Stimulated activated CD4-positive, alpha-beta T cell treated with anti-CD3 and anti-CD28 coated beads, Interleukin-2, amount 100 ng/mL, for 24 hours (primary cell): ENCODE data around the gene METTL25.
A peak's percentile ranks its signal among the peaks of the same experiment; 100 is the strongest.
"Not testable (repeated sequence)": the region's sequence is repeated elsewhere in the genome, so short reads cannot be mapped to it uniquely, and the experiment has no call there.

Experiments used
- DNase-seq, 2 donors: peaks; one replicate each; pipeline ENCODE4 v3.0.0-alpha.2; 2020

METTL25 gene, protein sequence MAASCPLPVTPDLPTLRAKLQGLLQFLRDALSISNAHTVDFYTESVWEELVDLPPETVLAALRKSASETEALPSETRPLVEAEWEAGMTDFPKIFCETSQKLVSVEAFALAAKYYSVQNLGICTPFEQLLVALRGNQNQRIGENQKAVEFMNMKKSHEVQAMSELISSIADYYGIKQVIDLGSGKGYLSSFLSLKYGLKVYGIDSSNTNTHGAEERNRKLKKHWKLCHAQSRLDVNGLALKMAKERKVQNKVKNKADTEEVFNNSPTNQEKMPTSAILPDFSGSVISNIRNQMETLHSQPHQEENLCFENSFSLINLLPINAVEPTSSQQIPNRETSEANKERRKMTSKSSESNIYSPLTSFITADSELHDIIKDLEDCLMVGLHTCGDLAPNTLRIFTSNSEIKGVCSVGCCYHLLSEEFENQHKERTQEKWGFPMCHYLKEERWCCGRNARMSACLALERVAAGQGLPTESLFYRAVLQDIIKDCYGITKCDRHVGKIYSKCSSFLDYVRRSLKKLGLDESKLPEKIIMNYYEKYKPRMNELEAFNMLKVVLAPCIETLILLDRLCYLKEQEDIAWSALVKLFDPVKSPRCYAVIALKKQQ

DNA sequence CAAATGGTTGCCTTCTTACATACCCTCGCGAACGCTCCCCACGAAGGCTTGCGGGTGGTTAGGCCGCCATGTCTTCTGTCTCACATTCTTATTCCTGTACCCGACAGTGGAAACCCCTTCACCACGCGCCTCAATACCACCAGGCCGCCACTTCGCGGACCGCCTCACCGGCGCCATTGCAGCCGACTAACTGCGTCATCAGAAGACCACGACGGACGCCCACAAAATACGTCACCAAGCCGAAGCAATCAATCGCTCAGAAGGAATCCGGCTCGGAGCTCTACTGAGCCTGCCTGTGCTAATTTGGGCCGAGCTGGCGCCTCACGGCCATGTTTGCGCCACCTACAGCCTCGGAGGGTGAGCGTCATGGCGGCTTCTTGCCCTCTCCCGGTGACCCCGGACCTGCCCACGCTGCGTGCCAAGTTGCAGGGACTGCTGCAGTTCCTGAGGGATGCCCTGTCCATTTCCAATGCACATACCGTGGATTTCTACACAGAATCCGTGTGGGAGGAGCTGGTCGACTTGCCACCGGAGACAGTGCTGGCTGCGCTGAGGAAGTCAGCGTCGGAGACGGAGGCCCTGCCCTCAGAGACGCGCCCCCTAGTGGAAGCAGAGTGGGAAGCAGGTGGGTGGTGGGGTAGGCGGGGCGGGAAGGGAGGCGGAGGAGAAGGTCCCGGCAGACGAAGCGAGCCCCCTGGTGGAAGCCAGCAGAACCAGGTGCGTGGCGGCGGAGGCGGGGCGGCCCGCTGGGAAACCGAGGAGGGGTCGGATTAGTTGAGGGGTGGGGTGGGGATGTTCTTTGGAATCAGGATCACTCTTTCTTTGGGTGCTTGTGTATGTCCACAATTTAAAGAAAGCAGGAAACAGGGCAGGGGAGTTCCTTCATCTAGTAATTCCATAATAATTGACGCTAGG is at the start of gene METTL25, which contains the start of gene CCDC59:
TSS of gene METTL25 (plus strand) at position 330 of the 915 bp plus-strand sequence. CDS start at position 367, 37 bp downstream.
TSS of gene CCDC59 (minus strand) at position 188 of the 915 bp plus-strand sequence. CDS start at position 177, 11 bp downstream.
- peak; percentile 96 to 99 for DNase-seq

DNA sequence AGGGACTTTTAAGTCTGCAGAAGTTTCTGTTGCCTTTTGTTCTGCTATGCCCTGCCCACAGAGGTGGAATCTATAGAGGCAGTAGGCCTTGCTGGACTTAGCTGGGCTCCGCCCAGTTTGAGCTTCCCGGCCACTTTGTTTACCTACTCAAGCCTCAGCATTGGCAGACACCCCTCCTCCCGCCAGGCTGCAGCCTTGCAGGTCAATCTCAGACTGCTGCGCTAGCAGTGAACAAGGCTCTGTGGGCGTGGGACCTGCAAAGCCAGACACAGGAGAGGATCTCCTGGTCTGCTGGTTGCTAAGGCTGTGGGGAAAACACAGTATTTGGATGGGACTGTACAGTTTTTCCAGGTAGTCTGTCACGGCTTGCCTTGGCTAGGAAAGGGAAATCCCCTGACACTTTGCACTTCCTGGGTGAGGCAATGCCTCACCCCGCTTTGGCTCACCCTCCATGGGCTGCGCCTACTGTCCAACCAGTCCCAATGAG is 43.9 kb upstream of the METTL25 start:
- no peak for DNase-seq

DNA sequence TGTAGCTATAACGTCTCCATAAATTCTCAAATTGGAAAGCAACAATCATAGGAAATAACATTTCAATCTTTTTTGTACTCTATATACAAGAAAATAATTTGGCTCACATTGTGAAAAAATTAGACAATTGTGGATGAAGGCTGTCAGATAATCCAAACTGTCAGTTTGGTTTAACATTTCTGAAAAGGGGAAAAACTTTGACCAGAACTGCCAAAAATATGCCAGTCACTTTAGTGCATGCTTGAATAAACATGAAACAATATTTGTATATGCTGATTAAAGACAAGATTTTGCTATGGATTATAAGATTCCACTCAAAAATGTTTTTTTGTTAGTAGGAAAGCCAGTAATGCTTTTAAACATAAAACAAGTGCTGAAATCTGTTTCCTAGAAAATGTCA is 39.1 kb upstream of the METTL25 start:
- no peak for DNase-seq

DNA sequence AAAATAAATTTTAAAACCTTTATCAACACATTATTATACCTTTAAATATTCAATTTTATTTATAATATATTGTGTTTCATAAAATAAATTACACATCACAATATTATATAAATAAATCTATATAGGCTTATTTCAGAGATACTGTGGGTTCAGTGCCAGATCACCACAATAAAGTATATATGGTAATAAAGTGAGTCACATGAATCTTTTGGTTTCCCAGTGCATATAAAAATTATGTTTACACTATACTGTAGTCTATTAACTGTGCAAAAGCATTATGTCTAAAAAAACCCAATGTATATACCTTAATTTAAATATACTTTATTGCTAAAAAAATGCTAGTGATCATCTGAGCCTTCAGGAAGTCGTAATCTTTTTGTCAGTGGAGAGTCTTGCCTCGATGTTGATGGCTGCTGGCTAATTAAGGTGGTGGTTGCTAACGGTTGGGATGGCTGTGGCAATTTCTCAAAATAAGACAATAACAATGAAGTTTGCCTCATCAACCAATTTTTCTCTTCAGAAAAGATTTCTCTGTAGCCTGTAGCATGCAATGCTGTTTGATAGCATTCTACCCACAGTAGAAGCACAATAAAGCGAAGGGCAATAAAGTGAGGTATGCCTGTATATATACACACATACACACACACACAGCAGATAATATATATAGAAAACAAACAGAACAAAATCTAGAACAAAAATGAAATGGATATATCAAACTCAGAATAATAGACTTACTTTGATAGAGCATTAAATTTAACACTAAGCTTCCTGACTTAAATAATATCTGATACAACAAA is 32.6 kb upstream of the METTL25 start:
- DNase-seq = no peak

DNA sequence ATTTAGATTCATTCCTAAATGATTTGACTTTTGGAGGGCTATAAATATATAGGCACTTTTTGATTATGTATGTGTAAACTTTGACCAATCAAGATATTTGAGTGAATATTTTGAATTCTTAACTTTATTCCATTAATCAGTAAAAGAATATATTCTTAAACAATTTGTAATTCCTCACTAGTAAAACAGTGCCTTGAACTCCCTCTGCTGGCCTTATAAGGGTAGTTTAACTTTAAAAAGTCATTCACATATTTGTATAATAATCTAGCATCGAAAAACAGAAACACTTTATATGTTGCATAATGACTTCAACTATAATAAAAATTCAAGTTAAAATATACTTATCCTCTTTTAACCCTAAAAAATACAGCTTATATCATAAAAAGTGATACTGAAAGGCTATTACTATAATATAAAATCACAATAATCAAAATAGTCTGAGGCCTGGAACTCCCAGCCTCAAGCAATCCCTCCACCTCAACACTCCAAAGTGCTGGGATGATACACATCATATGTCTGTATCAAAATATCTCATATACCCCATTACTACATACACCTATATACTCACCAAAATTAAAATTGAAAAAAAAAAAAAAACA is 31.3 kb upstream of the METTL25 start:
- no peak for DNase-seq

DNA sequence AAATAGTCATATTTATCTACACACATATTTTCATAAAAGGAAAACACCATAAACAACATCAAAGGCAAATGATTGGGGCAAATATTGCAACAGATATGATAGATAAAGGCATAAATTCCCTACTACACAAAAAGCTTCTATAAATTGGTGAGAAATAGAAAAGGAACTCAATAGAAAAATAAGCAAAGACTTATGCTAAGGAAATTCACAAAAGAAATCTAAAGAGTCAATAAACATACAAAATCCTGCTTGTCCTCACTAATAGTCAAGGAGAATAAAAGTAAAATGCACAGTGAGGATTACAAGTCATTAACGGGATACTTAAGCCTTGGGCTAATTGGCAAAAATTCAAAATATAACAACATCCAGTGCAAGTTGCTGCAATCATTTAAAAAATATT is 30.5 kb upstream of the METTL25 start:
- no peak for DNase-seq

DNA sequence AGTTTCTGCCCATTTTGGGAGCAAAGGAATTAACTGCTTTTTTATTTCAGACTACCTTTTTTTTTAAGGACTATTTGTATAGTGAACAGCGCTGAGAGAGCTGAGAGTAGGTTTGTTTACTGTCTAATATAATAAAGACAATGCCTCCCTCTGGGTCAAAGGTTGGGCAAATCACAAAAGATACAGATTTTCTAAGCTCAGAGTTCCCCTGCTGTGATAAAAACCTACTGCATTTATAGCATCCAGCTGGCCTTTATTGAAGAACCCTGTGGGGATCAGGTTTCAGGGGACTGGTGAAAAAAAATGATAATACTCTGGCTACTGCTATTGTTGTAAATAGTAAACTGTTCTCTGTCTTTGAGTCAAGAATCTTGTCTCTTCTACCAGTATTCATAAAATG is 28.8 kb upstream of the METTL25 start:
- DNase-seq = no peak

DNA sequence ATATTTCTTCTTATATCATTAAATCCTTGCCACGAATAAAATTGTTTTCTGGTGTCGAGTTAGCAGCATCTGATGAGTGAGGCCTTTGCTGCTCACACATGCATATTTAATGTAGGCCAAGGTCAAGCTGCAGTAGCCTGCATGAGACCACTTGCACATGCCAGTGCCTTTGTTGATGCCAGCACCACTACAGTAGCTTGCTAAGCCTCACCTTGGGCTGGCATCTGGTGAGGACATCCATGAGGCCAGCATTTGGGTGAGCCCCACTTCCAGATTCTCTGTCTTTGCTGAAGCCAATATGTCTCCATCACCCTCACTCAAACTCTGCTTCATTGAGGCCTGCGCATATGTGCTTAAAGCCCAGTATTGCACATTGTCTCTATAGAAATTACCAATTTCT is 8.2 kb upstream of the METTL25 start:
- DNase-seq = no peak

DNA sequence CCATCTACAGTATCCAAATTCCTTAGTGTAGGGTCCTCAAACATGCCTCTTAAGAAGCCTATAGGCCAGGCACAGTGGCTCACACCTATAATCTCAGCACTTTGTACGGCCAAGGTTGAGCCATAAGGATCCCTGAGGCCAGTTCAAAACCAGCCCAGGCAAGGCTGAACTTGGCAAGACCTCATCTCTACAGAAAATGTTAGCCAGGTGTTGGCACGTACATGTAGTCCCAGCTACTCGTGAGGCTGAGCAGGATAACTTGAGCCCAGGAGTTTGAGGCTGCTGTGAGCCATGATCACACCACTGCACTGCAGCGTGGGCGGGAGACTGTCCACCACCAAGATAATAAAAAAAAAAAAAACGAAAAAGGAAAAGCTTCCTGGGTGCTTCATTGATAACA is 6.9 kb upstream of the METTL25 start:
- no peak for DNase-seq

DNA sequence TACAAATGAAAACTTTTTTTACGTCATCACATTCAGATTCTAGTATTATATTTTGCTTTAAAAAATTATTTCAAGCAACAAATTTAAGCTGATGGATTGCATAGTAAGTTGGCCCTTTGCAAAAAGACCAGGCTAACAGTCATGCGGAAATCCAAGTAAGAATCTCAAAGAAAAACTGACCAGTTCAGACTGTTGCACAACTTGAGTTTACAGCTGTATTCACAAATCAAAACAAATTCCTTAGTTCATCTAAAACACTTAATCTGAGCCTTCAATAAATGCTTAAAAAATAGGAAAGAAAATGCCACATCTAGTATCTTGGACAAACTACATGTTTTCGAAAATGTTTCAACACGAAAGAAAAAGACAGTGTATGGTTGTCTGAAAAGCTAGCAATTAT is 989 bp upstream of the METTL25 start:
- no peak for DNase-seq

DNA sequence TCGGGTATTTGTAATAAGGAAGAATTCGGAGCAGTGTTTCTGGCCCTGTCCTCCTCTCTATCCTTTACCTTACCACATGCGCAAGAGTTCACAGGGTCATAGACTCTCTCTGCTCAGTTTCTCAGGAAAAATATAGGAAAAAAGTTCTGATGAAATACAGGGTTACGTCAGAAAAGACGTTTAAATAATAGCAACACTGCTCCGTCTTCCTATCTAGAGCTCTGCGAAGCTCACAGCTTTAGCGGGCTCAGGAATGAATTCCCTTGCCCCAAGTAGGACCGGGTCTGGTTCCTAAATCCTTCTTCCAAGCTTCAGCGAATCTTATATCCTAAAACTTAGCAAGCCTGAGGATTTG is 507 bp upstream of the METTL25 start:
- no peak for DNase-seq

DNA sequence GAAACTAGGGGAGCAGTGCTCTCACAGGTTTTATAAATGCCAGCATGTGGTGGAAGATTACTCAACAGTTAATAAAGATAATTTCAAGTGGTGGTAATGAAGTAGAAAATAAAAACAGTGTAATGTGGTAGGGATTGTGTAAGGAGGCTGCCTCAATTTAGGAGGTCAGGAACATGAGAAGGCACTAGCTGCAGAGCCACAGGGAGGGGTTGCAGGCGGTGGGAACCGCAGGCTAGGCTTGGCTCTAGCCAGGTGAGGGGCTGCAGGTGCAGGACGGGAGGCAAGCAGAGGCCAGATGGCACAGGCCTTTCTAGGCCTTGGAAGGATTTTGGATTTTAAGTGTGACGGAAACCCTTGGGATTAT is 768 bp downstream of the METTL25 start:
- DNase-seq = no peak

DNA sequence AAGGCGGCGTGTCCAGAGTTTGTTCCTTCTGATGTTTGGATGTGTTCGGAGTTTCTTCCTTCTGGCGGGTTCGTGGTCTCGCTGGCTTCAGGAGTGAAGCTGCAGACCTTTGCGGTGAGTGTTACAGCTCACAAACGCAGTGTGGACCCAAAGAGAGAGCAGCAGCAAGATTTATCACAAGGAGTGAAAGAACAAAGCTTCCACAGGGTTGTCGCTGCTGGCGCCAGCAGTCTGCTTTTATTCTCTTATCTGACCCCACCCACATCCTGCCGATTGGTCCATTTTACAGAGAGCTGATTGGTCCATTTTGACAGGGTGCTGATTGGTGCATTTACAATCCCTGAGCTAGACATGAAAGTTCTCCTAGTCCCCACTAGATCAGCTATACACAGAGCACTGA is 2.5 kb downstream of the METTL25 start:
- not testable (repeated sequence) for DNase-seq

DNA sequence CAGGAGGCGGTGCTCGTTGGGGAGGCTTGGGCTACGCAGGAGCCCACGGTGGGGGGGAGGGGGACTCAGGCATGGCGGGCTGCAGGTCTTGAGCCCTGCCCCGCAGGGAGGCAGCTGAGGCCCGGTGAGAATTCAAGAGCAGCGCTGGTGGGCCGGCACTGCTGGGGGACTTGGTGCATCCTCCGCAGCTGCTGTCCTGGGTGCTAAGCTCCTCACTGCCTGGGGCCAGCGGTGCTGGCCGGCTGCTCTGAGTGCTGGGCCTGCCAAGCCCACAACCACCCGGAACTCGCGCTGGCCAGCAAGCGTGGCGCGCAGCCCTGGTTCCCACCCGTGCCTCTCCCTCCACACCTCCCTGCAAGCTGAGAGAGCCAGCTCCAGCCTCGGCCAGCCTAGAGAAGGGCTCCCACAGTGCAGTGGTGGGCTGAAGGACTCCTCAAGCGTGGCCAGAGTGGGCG is 3.2 kb downstream of the METTL25 start:
- no peak for DNase-seq

DNA sequence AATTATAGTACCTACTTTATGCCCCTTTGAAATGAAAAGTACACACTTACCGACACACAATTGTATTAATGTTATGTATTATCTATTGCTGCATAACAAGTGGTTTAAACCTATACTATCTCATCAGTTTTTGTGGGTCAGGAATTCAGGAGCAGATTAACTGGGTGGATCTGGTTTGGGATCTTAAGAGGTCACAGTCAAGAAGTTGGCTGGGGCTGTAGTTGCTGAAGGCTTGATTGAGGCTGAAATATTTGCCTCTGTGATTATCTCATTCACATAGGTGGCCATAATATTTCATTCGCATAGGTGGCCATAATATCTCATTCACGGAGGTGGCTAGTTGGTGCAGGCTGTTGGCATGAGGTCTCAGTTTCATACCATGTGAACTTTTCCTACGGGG is 5.7 kb downstream of the METTL25 start:
- no peak for DNase-seq

DNA sequence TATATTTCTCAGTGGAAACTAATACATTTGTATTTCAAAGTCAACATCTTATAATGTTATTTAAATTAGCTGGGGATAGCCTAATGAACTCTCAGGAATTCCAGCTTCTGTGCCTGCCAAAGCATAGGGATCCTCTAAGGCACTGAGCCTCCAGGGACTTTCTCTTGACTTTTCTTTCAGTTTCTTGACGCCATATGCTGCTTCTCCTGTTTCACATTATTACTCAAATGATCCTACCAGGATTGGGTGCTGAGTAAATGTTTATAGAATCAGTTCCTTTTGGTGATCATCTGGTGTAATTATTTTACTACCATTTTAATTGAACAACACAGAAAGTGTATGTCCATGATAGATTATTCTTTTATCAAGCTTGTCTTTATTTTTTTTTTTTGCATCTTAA is 7.9 kb downstream of the METTL25 start:
- no peak for DNase-seq

DNA sequence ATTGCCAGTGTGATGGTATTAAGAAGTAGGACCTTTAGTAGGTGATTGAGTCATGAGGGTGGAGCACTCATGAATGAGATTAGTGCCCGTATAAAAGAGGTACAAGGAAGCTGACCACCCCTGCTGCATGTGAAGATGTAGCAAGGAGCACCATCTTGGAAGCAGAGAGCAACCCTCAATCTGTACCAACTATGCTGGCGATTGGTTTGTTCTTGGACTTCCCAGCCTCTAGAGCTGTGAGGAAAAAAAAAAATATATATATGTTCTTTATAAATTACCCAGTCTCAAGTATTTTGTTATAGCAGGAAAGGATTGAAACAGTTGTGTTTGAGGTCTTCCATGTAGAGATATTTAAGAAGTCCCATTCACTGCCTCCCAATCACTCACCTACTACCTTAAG is 16.9 kb downstream of the METTL25 start:
- DNase-seq = no peak

DNA sequence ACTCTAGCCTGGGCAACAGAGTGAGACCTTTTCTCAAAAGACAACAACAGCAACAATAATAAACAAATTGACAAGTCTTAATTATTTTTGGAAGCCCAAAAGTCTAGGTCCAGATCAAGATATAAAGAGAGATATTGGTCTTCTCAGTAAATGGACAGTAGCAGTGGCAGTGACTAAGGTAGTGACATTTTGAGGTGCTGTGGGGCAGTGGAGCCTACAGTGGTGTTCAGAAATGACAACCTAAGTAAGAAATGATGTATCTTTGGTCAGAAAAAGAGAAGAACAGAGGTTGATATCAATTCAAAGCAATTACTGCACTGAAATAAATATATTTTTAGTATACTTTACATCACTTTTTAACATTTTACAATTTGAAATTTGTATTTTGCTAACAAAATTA is 20.7 kb downstream of the METTL25 start:
- no peak for DNase-seq

DNA sequence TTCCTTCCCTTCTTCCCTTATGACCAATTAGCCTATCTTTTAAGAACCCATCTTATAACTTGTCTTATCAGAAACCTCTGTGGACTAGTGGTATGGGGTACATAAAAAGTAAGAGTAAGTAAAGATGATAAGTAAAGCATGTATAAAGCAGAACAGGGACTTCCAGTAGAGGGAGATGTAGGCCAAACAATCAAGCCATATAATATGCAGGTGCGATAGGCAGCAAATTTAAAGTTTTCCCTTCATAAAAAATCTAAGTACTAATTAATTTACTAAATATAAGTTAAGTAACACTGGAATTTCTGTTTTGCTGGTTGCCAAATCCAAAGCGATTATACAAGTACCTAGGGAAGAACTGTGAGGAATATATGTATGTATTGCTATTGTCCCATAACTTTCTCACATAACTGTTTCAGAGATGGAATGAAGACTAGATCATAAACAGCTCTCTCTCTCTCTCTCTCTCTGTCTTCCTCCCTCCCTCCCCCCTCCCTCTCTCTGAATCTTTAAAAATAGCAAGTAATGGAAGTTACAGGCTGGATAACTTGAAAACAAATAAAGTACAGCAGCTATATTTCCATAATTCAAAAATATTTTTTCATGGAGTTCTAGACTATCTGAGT is 25.7 kb downstream of the METTL25 start:
- no peak for DNase-seq

DNA sequence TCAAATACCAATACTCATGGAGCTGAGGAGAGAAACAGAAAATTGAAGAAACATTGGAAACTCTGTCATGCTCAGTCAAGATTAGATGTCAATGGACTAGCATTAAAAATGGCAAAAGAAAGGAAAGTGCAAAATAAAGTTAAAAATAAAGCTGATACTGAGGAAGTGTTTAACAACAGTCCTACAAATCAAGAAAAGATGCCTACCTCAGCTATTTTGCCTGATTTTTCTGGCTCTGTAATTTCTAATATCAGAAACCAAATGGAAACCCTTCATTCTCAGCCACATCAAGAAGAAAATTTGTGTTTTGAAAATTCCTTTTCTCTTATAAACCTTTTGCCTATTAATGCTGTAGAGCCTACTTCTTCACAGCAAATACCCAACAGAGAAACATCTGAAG is 40.5 kb downstream of the METTL25 start:
- DNase-seq = no peak

DNA sequence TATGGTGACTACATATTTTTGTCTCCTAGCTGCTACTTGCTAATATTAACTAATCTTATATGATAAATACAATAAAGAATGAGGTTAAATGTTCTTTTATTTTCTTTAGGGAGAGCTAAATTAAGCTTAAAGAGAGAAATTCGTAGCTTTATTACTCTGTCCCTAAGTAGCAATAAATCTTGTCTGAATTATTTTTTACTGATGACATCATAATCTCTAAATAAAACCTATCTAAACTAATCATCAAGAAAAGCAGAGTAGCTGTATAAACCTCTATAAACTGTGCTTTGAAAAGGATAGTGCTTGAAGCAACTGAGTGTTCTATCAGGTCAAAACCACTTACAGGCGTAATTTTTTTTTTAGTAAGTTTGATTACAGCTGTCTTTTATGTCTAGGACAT is 42.5 kb downstream of the METTL25 start:
- no peak for DNase-seq

DNA sequence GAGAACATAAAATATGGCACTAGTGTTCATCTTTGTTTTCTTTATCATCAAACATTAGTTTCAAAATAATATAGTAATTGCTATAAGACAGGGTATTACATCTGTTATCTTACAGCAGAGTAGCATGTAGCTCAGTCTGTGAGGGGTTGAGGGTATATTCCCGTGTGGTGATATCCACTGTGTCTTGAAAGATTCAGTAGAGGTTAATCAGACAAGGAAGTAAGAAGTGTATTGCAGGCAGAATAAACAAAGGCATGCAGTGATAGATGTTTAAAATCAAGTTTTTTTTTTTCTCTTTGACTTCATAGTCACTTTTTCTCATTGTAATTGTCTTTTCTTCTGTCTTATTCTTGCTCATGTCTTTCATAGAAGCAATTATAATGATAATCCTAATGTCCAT is 48.3 kb downstream of the METTL25 start:
- no peak for DNase-seq
